HepG2 (cell line): ENCODE results near the gene SLC36A1. TPM values are rescaled to one million over a fixed set of nuclear protein-coding genes. Genes with fewer than 3 reads are reported as not detected.

Experiments used
- CEBPB ChIP-seq: IDR thresholded peaks from 2 replicates; pipeline ENCODE4 v1.6.1; 2011; ENCODE audit warnings: low read depth, low read length, improper control_type of control experiment, borderline replicate concordance
- ELF1 ChIP-seq: sonication (generic); formaldehyde crosslinking; IDR thresholded peaks from 2 replicates; pipeline ENCODE4 v1.4.0; 2020; ENCODE audit warnings: missing genetic modification reagents
- HDAC1 ChIP-seq: sonication (generic); formaldehyde crosslinking; IDR thresholded peaks from 2 replicates; pipeline ENCODE4 v1.5.1; 2020; ENCODE audit warnings: mild to moderate bottlenecking, missing genetic modification reagents
- HNRNPL ChIP-seq: fragments of 200-400 bp; formaldehyde crosslinking; IDR thresholded peaks from 2 replicates; pipeline ENCODE4 v1.6.1; 2017; ENCODE audit warnings: mild to moderate bottlenecking, low read depth, low read length
- HOXA5 ChIP-seq: sonication (generic); formaldehyde crosslinking; IDR thresholded peaks from 2 replicates; pipeline ENCODE4 v1.4.0; 2020; ENCODE audit warnings: missing genetic modification reagents
- HOXD1 ChIP-seq: sonication (generic); formaldehyde crosslinking; IDR thresholded peaks from 2 replicates; pipeline ENCODE4 v1.5.0; 2020; ENCODE audit warnings: missing genetic modification reagents
- NFE2L1 ChIP-seq: sonication (generic); formaldehyde crosslinking; IDR thresholded peaks from 2 replicates; pipeline ENCODE4 v1.4.0; 2020; ENCODE audit warnings: missing genetic modification reagents, mild to moderate bottlenecking, borderline replicate concordance
- NFKBIZ ChIP-seq: IDR thresholded peaks from 2 replicates; pipeline ENCODE4 v1.6.1; 2018; ENCODE audit warnings: missing genetic modification reagents, missing compliant biosample characterization
- NFYB ChIP-seq: sonication (generic); formaldehyde crosslinking; IDR thresholded peaks from 2 replicates; pipeline ENCODE4 v1.4.0; 2020; ENCODE audit warnings: missing genetic modification reagents
- RFX5 ChIP-seq: IDR thresholded peaks from 2 replicates; pipeline ENCODE4 v1.6.1; 2011; ENCODE audit warnings: low read depth, low read length, improper control_type of control experiment
- RFXANK ChIP-seq: IDR thresholded peaks from 2 replicates; pipeline ENCODE4 v1.6.1; 2016
- SMAD9 ChIP-seq: sonication (generic); formaldehyde crosslinking; IDR thresholded peaks from 2 replicates; pipeline ENCODE4 v1.5.1; 2020; ENCODE audit warnings: mild to moderate bottlenecking, missing genetic modification reagents
- SPEN ChIP-seq: sonication (generic); formaldehyde crosslinking; IDR thresholded peaks from 2 replicates; pipeline ENCODE4 v1.5.1; 2020; ENCODE audit warnings: low read depth, mild to moderate bottlenecking, missing genetic modification reagents
- ZNF496 ChIP-seq: sonication (generic); formaldehyde crosslinking; IDR thresholded peaks from 2 replicates; pipeline ENCODE4 v1.8.1; 2023; ENCODE audit warnings: mild to moderate bottlenecking, moderate library complexity, missing genetic modification reagents; ENCODE audit not compliant: insufficient replicate concordance
- ZNF674 ChIP-seq: sonication (generic); formaldehyde crosslinking; IDR thresholded peaks from 2 replicates; pipeline ENCODE4 v1.5.0; 2020; ENCODE audit warnings: low read depth, mild to moderate bottlenecking, missing genetic modification reagents
- ZNF839 ChIP-seq: sonication (generic); formaldehyde crosslinking; IDR thresholded peaks from 2 replicates; pipeline ENCODE4 v1.4.0; 2020; ENCODE audit warnings: missing genetic modification reagents, mild to moderate bottlenecking, borderline replicate concordance
- polyA plus RNA-seq, 8 experiments: library from polyadenylated mRNA; depleted of rRNA in 3 of 8; stranded (reverse) in 7 of 8; unstranded in 1 of 8; fragments of >200 nt; fragmentation: Illumina TruSeq in 4 of 8; extraction: Trizol in 4 of 8; gene quantifications; 2 replicates each; pipeline versions ENCODE4 v1.2.1 to v1.2.3, GENCODE V29; 2011 to 2016; ENCODE audit warnings: low read depth in 4 of 8, missing spikeins in 1 of 8, mixed read lengths in 1 of 8; ENCODE audit not compliant: insufficient read depth in 1 of 8
- total RNA-seq, 5 experiments: library from RNA; depleted of rRNA; stranded (reverse); fragments of >200 nt; fragmentation: Illumina TruSeq; extraction: Trizol; gene quantifications; 2 replicates each; pipeline ENCODE4 v1.2.3, GENCODE V29; 2016; ENCODE audit warnings: low read depth in 1 of 5
- TF ChIP-seq, protein P1 (sequence below): sonication (generic); formaldehyde crosslinking; IDR thresholded peaks from 2 replicates; pipeline ENCODE4 v1.4.0; 2020; ENCODE audit warnings: low read depth, missing genetic modification reagents
- TF ChIP-seq, protein P2 (sequence below): fragments of 450-650 bp; IDR thresholded peaks from 2 replicates; pipeline ENCODE4 v1.6.1; 2016
- TF ChIP-seq, protein P3 (sequence below): sonication (generic); formaldehyde crosslinking; IDR thresholded peaks from 2 replicates; pipeline ENCODE4 v1.8.0; 2022; ENCODE audit warnings: missing genetic modification reagents, mild to moderate bottlenecking, borderline replicate concordance
- TF ChIP-seq, protein P4 (sequence below): sonication (generic); formaldehyde crosslinking; IDR thresholded peaks from 2 replicates; pipeline ENCODE4 v1.4.0; 2020; ENCODE audit warnings: missing genetic modification reagents, borderline replicate concordance

SLC36A1 gene
- total and polyA plus RNA-seq, 2 of the 13 experiments (the other 11 are each of a cell fraction or from before 2014, with no cell fraction given), result 8.0 to 8.9 TPM

DNA sequence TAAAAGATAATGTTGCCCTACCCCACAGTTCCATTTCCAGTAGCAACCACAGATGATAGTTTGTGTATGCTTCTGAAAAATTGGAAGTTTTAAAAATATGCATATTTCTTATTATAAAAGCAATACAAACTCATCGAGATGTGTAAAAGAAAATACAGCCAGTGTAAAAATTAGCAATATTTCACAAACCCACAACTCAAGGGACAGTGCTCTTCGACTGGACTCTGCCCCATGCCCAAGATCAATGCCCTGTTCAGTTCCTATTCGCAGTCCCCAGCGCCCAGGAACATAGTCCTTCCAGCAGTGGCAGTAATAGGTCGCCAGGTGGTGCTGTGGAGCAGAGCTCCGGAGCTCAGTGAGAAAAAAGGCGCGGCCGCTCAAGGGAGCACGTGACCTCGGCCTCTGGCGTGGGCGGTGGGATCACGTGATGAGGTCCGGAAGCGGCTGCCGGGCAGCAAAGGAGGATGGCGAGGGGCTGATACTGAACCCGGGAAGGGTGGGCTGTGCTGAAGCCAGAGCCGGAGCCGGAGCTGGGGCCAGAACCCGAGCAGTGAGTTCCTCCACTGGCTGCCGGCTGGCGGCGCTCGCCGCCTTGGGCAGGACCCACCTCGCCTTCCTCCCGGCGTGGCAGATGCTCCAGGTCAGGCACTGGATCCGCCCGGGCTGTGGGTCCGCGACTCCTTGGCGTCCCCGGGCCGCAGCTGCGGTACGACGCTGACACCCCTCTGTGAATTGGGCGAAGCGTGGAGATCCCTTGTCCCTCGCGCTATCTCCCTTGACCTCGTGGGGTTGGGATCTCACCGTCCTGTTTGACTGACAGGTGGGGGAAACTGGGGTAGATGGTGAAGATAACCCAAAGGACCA lies at the start of gene SLC36A1 (continued):
- no peak for TF ChIP-seq NFKBIZ (CRISPR knock-in tag)
- 0 out of 2 replicates have a peak, but pooled peaks have one; percentile 48 for TF ChIP-seq HNRNPL
- no peak for TF ChIP-seq CEBPB
- 0 out of 2 replicates have a peak, but pooled peaks have one; percentile 34 for TF ChIP-seq HOXD1 (CRISPR knock-in tag)
- TF ChIP-seq HDAC1 (CRISPR knock-in tag), result peak; percentile 70; the same call in 1 of the 2 replicates
- TF ChIP-seq, protein P1, sequence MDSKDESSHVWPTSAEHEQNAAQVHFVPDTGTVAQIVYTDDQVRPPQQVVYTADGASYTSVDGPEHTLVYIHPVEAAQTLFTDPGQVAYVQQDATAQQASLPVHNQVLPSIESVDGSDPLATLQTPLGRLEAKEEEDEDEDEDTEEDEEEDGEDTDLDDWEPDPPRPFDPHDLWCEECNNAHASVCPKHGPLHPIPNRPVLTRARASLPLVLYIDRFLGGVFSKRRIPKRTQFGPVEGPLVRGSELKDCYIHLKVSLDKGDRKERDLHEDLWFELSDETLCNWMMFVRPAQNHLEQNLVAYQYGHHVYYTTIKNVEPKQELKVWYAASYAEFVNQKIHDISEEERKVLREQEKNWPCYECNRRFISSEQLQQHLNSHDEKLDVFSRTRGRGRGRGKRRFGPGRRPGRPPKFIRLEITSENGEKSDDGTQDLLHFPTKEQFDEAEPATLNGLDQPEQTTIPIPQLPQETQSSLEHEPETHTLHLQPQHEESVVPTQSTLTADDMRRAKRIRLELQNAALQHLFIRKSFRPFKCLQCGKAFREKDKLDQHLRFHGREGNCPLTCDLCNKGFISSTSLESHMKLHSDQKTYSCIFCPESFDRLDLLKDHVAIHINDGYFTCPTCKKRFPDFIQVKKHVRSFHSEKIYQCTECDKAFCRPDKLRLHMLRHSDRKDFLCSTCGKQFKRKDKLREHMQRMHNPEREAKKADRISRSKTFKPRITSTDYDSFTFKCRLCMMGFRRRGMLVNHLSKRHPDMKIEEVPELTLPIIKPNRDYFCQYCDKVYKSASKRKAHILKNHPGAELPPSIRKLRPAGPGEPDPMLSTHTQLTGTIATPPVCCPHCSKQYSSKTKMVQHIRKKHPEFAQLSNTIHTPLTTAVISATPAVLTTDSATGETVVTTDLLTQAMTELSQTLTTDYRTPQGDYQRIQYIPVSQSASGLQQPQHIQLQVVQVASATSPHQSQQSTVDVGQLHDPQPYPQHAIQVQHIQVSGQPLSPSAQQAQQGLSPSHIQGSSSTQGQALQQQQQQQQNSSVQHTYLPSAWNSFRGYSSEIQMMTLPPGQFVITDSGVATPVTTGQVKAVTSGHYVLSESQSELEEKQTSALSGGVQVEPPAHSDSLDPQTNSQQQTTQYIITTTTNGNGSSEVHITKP (CRISPR knock-in tag), result 0 out of 2 replicates have a peak, but pooled peaks have one; percentile 37
- TF ChIP-seq, protein P2, sequence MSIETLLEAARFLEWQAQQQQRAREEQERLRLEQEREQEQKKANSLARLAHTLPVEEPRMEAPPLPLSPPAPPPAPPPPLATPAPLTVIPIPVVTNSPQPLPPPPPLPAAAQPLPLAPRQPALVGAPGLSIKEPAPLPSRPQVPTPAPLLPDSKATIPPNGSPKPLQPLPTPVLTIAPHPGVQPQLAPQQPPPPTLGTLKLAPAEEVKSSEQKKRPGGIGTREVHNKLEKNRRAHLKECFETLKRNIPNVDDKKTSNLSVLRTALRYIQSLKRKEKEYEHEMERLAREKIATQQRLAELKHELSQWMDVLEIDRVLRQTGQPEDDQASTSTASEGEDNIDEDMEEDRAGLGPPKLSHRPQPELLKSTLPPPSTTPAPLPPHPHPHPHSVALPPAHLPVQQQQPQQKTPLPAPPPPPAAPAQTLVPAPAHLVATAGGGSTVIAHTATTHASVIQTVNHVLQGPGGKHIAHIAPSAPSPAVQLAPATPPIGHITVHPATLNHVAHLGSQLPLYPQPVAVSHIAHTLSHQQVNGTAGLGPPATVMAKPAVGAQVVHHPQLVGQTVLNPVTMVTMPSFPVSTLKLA, result peak; percentile 67
- TF ChIP-seq, protein P3, sequence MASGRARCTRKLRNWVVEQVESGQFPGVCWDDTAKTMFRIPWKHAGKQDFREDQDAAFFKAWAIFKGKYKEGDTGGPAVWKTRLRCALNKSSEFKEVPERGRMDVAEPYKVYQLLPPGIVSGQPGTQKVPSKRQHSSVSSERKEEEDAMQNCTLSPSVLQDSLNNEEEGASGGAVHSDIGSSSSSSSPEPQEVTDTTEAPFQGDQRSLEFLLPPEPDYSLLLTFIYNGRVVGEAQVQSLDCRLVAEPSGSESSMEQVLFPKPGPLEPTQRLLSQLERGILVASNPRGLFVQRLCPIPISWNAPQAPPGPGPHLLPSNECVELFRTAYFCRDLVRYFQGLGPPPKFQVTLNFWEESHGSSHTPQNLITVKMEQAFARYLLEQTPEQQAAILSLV (CRISPR knock-in tag), result peak; percentile 79; the same call in 1 of the 2 replicates
- TF ChIP-seq SMAD9 (CRISPR knock-in tag), result peak; percentile 74; the same call in 1 of the 2 replicates
- TF ChIP-seq ZNF839 (CRISPR knock-in tag), result peak; percentile 35; the same call in 1 of the 2 replicates
- TF ChIP-seq ELF1, result peak; percentile 93
- peak; percentile 55; the same call in 1 of the 2 replicates for TF ChIP-seq HOXA5 (CRISPR knock-in tag)
- no peak; the same call in 1 of the 2 replicates for TF ChIP-seq NFE2L1 (CRISPR knock-in tag)
- no peak for TF ChIP-seq NFYB (CRISPR knock-in tag)
- 0 out of 2 replicates have a peak, but pooled peaks have one; percentile 64 for TF ChIP-seq ZNF674 (CRISPR knock-in tag)
- no peak for TF ChIP-seq RFX5
- TF ChIP-seq, protein P4, sequence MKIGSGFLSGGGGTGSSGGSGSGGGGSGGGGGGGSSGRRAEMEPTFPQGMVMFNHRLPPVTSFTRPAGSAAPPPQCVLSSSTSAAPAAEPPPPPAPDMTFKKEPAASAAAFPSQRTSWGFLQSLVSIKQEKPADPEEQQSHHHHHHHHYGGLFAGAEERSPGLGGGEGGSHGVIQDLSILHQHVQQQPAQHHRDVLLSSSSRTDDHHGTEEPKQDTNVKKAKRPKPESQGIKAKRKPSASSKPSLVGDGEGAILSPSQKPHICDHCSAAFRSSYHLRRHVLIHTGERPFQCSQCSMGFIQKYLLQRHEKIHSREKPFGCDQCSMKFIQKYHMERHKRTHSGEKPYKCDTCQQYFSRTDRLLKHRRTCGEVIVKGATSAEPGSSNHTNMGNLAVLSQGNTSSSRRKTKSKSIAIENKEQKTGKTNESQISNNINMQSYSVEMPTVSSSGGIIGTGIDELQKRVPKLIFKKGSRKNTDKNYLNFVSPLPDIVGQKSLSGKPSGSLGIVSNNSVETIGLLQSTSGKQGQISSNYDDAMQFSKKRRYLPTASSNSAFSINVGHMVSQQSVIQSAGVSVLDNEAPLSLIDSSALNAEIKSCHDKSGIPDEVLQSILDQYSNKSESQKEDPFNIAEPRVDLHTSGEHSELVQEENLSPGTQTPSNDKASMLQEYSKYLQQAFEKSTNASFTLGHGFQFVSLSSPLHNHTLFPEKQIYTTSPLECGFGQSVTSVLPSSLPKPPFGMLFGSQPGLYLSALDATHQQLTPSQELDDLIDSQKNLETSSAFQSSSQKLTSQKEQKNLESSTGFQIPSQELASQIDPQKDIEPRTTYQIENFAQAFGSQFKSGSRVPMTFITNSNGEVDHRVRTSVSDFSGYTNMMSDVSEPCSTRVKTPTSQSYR (CRISPR knock-in tag), result no peak
- 0 out of 2 replicates have a peak, but pooled peaks have one; percentile 50 for TF ChIP-seq RFXANK
- TF ChIP-seq ZNF496 (CRISPR knock-in tag), result no peak
- TF ChIP-seq SPEN (CRISPR knock-in tag), result peak; percentile 75
